ENCODE results near the gene POU2F3.

- no peak for TF ChIP-seq CTCF (tag by site-specific recombination; IDR thresholded peaks at IDR 0.05)
- no peak for TF ChIP-seq ZNF501 (tag by site-specific recombination; IDR thresholded peaks at IDR 0.05)
- TF ChIP-seq ZBTB21 (tag by site-specific recombination; IDR thresholded peaks at IDR 0.05): no peak
- TF ChIP-seq IKZF3 (tag by site-specific recombination; IDR thresholded peaks at IDR 0.05): no peak
- no peak for TF ChIP-seq ZNF670 (tag by site-specific recombination; IDR thresholded peaks at IDR 0.05; ENCODE audit: low read depth)
- TF ChIP-seq REST (tag by site-specific recombination; IDR thresholded peaks at IDR 0.05): no peak
- no peak for TF ChIP-seq KLF10 (tag by site-specific recombination; IDR thresholded peaks at IDR 0.05)
These were observed 104.5 kb downstream of the POU2F3 start for GRCh38 chr11:120344302-120345004.
